ENCODE measurements around the gene IGSF21.

GRCh38 chr1:18109058-18109755, 1.6 kb downstream of the IGSF21 start:
- TF ChIP-seq CTCF (IDR thresholded peaks at IDR 0.05; ENCODE audit: insufficient read depth, low read length) = no peak
- TF ChIP-seq REST (IDR thresholded peaks at IDR 0.05; ENCODE audit: insufficient replicate concordance, low read depth) = no peak
- TF ChIP-seq POLR2AphosphoS5 (IDR thresholded peaks at IDR 0.05; ENCODE audit: low read depth) = no peak
- no peak for TF ChIP-seq SPI1 (IDR thresholded peaks at IDR 0.05; ENCODE audit: borderline replicate concordance, low read depth)
